Keratinocyte (primary cell): ENCODE data around the gene RNF175. TPM values are rescaled to one million over a fixed set of nuclear protein-coding genes. Genes with fewer than 3 reads are reported as not detected.
A peak's percentile ranks its signal among the peaks of the same experiment; 100 is the strongest.

Experiments used
- DNase-seq: peaks from one replicate; pipeline ENCODE4 v3.0.0-alpha.2; 2011; ENCODE audit warnings: low read depth, missing footprints, low spot score
- FAIRE-seq: peaks from 2 replicates; lab custom pipeline; 2011; peaks lifted over from hg19 to GRCh38; lab: Jason Lieb, UNC
- H2AFZ ChIP-seq: 2 replicates; pipeline ENCODE4 v1.6.0; 2012; ENCODE audit warnings: low read length, control low read depth, inconsistent platforms; ENCODE audit not compliant: control insufficient read depth
- H3K27ac ChIP-seq: 2 replicates; pipeline ENCODE4 v1.5.1; 2011; ENCODE audit warnings: low read length; ENCODE audit not compliant: control insufficient read depth, insufficient read depth
- H3K27me3 ChIP-seq: 3 replicates; pipeline ENCODE4 v1.6.0; 2011; ENCODE audit warnings: low read length; ENCODE audit not compliant: control insufficient read depth, insufficient read depth; ENCODE audit errors: extremely low read depth
- H3K36me3 ChIP-seq, 2 experiments: 2 replicates in 1 of 2; 3 replicates in 1 of 2; pipeline ENCODE4 v1.5.1; 2011; ENCODE audit warnings: low read length in 2 of 2, mild to moderate bottlenecking in 1 of 2; ENCODE audit not compliant: control insufficient read depth in 2 of 2, insufficient read depth in 2 of 2; ENCODE audit errors: extremely low read depth in 1 of 2
- H3K4me1 ChIP-seq: 3 replicates; pipeline ENCODE4 v1.5.1; 2011; ENCODE audit warnings: low read length; ENCODE audit not compliant: control insufficient read depth, insufficient read depth; ENCODE audit errors: extremely low read depth
- H3K4me2 ChIP-seq: 3 replicates; pipeline ENCODE4 v1.6.0; 2011; ENCODE audit warnings: low read depth, low read length; ENCODE audit not compliant: control insufficient read depth, insufficient read depth; ENCODE audit errors: extremely low read depth
- H3K4me3 ChIP-seq, 3 experiments: fragments of 200-600 bp in 1 of 3; sonication (generic) in 1 of 3; 2 replicates in 2 of 3; 3 replicates in 1 of 3; pipeline ENCODE4 v1.5.1; 2011 to 2016; ENCODE audit warnings: low read length in 3 of 3, mild to moderate bottlenecking in 3 of 3, control low read depth in 2 of 3, inconsistent platforms in 1 of 3, low read depth in 1 of 3, mixed read lengths in 1 of 3, mixed run types in 1 of 3, moderate library complexity in 1 of 3; ENCODE audit not compliant: control insufficient read depth in 2 of 3, insufficient read depth in 2 of 3; ENCODE audit errors: extremely low read depth in 1 of 3
- H3K79me2 ChIP-seq: 2 replicates; pipeline ENCODE4 v1.6.0; 2012; ENCODE audit warnings: low read length; ENCODE audit not compliant: control insufficient read depth, insufficient read depth
- H3K9ac ChIP-seq: 3 replicates; pipeline ENCODE4 v1.6.0; 2011; ENCODE audit warnings: low read length; ENCODE audit not compliant: control insufficient read depth, insufficient read depth; ENCODE audit errors: extremely low read depth
- H3K9me1 ChIP-seq: 3 replicates; pipeline ENCODE4 v1.6.0; 2011; ENCODE audit warnings: low read length; ENCODE audit not compliant: control insufficient read depth, insufficient read depth; ENCODE audit errors: extremely low read depth
- H3K9me3 ChIP-seq: 2 replicates; pipeline ENCODE4 v1.5.1; 2012; ENCODE audit warnings: low read depth, low read length; ENCODE audit not compliant: control insufficient read depth
- H4K20me1 ChIP-seq: 3 replicates; pipeline ENCODE4 v1.6.0; 2011; ENCODE audit warnings: low read length; ENCODE audit not compliant: control insufficient read depth, insufficient read depth; ENCODE audit errors: extremely low read depth
- EZH2 ChIP-seq: IDR thresholded peaks from one replicate; pipeline ENCODE4 v1.6.1; 2012; ENCODE audit warnings: inconsistent platforms, mild to moderate bottlenecking, low read length, moderate library complexity
- dilution Hi-C: fragments of 300-500 bp; cut with MboI; formaldehyde crosslinking; loops from one replicate; pipeline ENCODE4 v1.7.0; 2020; ENCODE audit warnings: low sequenced_read_pairs; ENCODE audit not compliant: extremely low pct_ligation_motif_present
- polyA plus RNA-seq, 5 experiments: library from polyadenylated mRNA; depleted of rRNA in 3 of 5; stranded (reverse) in 3 of 5; stranded (forward) in 1 of 5; unstranded in 1 of 5; fragments of >200 nt; gene quantifications; 1 replicate in 1 of 5; 2 replicates in 3 of 5; 3 replicates in 1 of 5; pipeline versions ENCODE4 v1.2.1 to v1.2.3, GENCODE V29; 2011 to 2012; ENCODE audit warnings: missing spikeins in 2 of 5, low read depth in 1 of 5, low replicate concordance in 1 of 5
- TF ChIP-seq, protein P1 (sequence below), 3 experiments: IDR thresholded peaks in 1 of 3; conservative IDR thresholded peaks in 1 of 3; optimal IDR thresholded peaks in 1 of 3; 2 replicates in 2 of 3; 3 replicates in 1 of 3; pipeline versions ENCODE3 to v1.5.1; 2011; ENCODE audit warnings: low read length in 3 of 3, mild to moderate bottlenecking in 3 of 3, moderate library complexity in 2 of 3, control low read depth in 1 of 3, inconsistent platforms in 1 of 3; ENCODE audit not compliant: insufficient read depth in 2 of 3; ENCODE audit errors: extremely low read depth in 1 of 3

Gene RNF175
- polyA plus RNA-seq, 1 donor (not counting 4 experiments of a cell fraction or from before 2014, with no cell fraction given), result not detected

DNA sequence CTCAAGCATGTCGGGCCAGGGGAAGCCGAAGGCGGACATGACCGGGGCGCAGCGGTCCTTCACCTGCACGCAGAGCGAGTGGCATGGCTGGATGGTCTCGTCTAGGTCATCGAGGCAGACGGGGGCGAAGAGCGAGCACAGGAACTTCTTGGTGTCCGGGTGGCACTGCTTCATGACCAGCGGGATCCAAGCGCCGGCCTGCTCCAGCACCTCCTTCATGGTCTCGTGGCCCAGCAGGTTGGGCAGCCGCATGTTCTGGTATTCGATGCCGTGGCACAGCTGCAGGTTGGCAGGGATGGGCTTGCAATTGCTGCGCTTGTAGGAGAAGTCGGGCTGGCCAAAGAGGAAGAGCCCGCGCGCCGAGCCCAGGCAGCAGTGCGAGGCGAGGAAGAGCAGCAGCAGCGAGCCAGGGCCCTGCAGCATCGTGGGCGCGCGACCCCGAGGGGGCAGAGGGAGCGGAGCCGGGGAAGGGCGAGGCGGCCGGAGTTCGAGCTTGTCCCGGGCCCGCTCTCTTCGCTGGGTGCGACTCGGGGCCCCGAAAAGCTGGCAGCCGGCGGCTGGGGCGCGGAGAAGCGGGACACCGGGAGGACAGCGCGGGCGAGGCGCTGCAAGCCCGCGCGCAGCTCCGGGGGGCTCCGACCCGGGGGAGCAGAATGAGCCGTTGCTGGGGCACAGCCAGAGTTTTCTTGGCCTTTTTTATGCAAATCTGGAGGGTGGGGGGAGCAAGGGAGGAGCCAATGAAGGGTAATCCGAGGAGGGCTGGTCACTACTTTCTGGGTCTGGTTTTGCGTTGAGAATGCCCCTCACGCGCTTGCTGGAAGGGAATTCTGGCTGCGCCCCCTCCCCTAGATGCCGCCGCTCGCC lies 28.8 kb upstream of the RNF175 start, which contains the start of gene SFRP2:
Gene SFRP2, minus strand, starts transcription at position 671 of the 864 bp plus-strand sequence. Its CDS starts 248 bp downstream, at position 423.
- no peak within 1 kb of the TSS for H3K9ac ChIP-seq
- H3K4me1 ChIP-seq, result peaks cover 12% of the 10 kb centered on the region
- no peaks in the 10 kb centered on the region for H3K9me1 ChIP-seq
- FAIRE-seq, result no peak
- H4K20me1 ChIP-seq, result peaks cover 2% of the 10 kb centered on the region
- H3K9me3 ChIP-seq, result no peaks in the 10 kb centered on the region
- H3K27me3 ChIP-seq, result peaks cover 70% of the 10 kb centered on the region
- no peak within 1 kb of the TSS for H3K4me3 ChIP-seq
- H2AFZ ChIP-seq, result no peak within 1 kb of the TSS
- peak; percentile 94 for TF ChIP-seq EZH2
- TF ChIP-seq, protein P1, sequence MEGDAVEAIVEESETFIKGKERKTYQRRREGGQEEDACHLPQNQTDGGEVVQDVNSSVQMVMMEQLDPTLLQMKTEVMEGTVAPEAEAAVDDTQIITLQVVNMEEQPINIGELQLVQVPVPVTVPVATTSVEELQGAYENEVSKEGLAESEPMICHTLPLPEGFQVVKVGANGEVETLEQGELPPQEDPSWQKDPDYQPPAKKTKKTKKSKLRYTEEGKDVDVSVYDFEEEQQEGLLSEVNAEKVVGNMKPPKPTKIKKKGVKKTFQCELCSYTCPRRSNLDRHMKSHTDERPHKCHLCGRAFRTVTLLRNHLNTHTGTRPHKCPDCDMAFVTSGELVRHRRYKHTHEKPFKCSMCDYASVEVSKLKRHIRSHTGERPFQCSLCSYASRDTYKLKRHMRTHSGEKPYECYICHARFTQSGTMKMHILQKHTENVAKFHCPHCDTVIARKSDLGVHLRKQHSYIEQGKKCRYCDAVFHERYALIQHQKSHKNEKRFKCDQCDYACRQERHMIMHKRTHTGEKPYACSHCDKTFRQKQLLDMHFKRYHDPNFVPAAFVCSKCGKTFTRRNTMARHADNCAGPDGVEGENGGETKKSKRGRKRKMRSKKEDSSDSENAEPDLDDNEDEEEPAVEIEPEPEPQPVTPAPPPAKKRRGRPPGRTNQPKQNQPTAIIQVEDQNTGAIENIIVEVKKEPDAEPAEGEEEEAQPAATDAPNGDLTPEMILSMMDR (optimal IDR thresholded peaks at IDR 0.05 in 1 of 3, IDR thresholded peaks at IDR 0.05 in 1 of 3, conservative IDR thresholded peaks at IDR 0.05 in 1 of 3; ENCODE audit: extremely low read depth in 1 of 3, insufficient read depth in 2 of 3, low read length in 3 of 3), result no peak
- dilution Hi-C loops, result no loop called here
- peak within 1 kb of the TSS; percentile 45 for H3K4me2 ChIP-seq
- no peaks in the 10 kb centered on the region for H3K79me2 ChIP-seq
- no peaks in the 10 kb centered on the region for H3K36me3 ChIP-seq
- DNase-seq, result no peak
- H3K27ac ChIP-seq, result no peak within 1 kb of the TSS

GRCh38 chr4:153788051-153788412 lies 28.2 kb upstream of the RNF175 start:
- Histone ChIP-seq H3K4me3 (no peak overlapping the region), H3K9ac (no peak overlapping the region), H3K9me3 (no peaks in the 10 kb centered on the region), H2AFZ (no peak overlapping the region), H3K9me1 (no peaks in the 10 kb centered on the region), H4K20me1 (peaks cover 2% of the 10 kb centered on the region), H3K27me3 (peaks cover 67% of the 10 kb centered on the region), H3K36me3 (no peaks in the 10 kb centered on the region), H3K27ac (no peak overlapping the region), H3K79me2 (no peaks in the 10 kb centered on the region), H3K4me1 (peaks cover 12% of the 10 kb centered on the region), H3K4me2 (no peak overlapping the region)
- DNase-seq (no peak), FAIRE-seq (no peak)
- TF ChIP-seq, protein P1 (optimal IDR thresholded peaks at IDR 0.05 in 1 of 3, IDR thresholded peaks at IDR 0.05 in 1 of 3, conservative IDR thresholded peaks at IDR 0.05 in 1 of 3; ENCODE audit: extremely low read depth in 1 of 3, insufficient read depth in 2 of 3, low read length in 3 of 3), result no peak
- TF ChIP-seq EZH2, result no peak
- dilution Hi-C loops, result no loop called here
